Endothelial cell of umbilical vein (primary cell): Measurements from ENCODE around the gene AKAP1. TPM values are rescaled to one million over a fixed set of nuclear protein-coding genes. Genes with fewer than 3 reads are reported as not detected.

Source experiments
- BruUV-seq: library from RNA; stranded (reverse); fragments of 400-500 nt; replicated peaks from 2 replicates; lab custom pipeline; 2021; lab: Mats Ljungman, UMichigan
- CTCF ChIA-PET: fragments of 300-600, 350-600 bp; sonication (Branson Sonifier 250); formaldehyde crosslinking; loops from one replicate; lab custom pipeline; 2021; ENCODE audit warnings: antibody characterized with exemption, inconsistent platforms; lab: Charles Lee
- POLR2A ChIA-PET: fragments of 300-600, 350-600 bp; sonication (Branson Sonifier 250); formaldehyde crosslinking; loops from one replicate; lab custom pipeline; 2021; ENCODE audit warnings: antibody characterized with exemption, inconsistent platforms; lab: Charles Lee
- DNase-seq: peaks from one replicate; pipeline ENCODE4 v3.0.0-alpha.2; 2011; ENCODE audit warnings: low read depth, low spot score
- FAIRE-seq: peaks from 2 replicates; lab custom pipeline; 2011; peaks lifted over from hg19 to GRCh38; lab: Jason Lieb, UNC
- H2AFZ ChIP-seq: 2 replicates; pipeline ENCODE4 v1.6.0; 2012; ENCODE audit warnings: low read depth, low read length, control low read depth, inconsistent platforms
- H3K27ac ChIP-seq: 2 replicates; pipeline ENCODE4 v1.5.1; 2011; ENCODE audit warnings: low read depth, mild to moderate bottlenecking, control low read depth, low read length, moderate library complexity; ENCODE audit not compliant: insufficient read depth
- H3K27me3 ChIP-seq, 2 experiments: 2 replicates each; pipeline versions ENCODE4 v1.6.0 to v1.6.1; 2011; ENCODE audit warnings: low read length in 2 of 2, mixed read lengths in 1 of 2; ENCODE audit not compliant: control insufficient read depth in 2 of 2, insufficient read depth in 2 of 2
- H3K36me3 ChIP-seq, 2 experiments: 2 replicates in 1 of 2; 3 replicates in 1 of 2; pipeline ENCODE4 v1.5.1; 2011; ENCODE audit warnings: low read length in 2 of 2, mild to moderate bottlenecking in 1 of 2, moderate library complexity in 1 of 2; ENCODE audit not compliant: control insufficient read depth in 2 of 2, insufficient read depth in 2 of 2; ENCODE audit errors: extremely low read depth in 1 of 2
- H3K4me1 ChIP-seq: 3 replicates; pipeline ENCODE4 v1.5.1; 2011; ENCODE audit warnings: mild to moderate bottlenecking, low read length; ENCODE audit not compliant: control insufficient read depth, insufficient read depth; ENCODE audit errors: extremely low read depth
- H3K4me2 ChIP-seq: 2 replicates; pipeline ENCODE4 v1.6.1; 2011; ENCODE audit warnings: low read length, control low read depth, mixed read lengths; ENCODE audit not compliant: insufficient read depth
- H3K4me3 ChIP-seq, 3 experiments: fragments of 200-600 bp in 1 of 3; sonication (generic), shearing (Covaris generic) in 1 of 3; replicated peaks in 1 of 3; 2 replicates each; pipeline ENCODE4 v1.5.1; 2011 to 2016; ENCODE audit warnings: control low read depth in 3 of 3, low read length in 3 of 3, mild to moderate bottlenecking in 2 of 3, inconsistent platforms in 1 of 3, low read depth in 1 of 3, moderate library complexity in 1 of 3; ENCODE audit not compliant: insufficient read depth in 1 of 3
- H3K79me2 ChIP-seq: 2 replicates; pipeline ENCODE4 v1.6.0; 2012; ENCODE audit warnings: low read length, inconsistent platforms; ENCODE audit not compliant: control insufficient read depth, insufficient read depth
- H3K9ac ChIP-seq: replicated peaks from 2 replicates; pipeline ENCODE3; 2011; ENCODE audit warnings: low read length, control low read depth; ENCODE audit not compliant: insufficient read depth; ENCODE audit errors: extremely low read depth
- H3K9me1 ChIP-seq: replicated peaks from 3 replicates; pipeline ENCODE4 v1.6.0; 2011; ENCODE audit warnings: mild to moderate bottlenecking, low read length; ENCODE audit not compliant: control insufficient read depth, insufficient read depth; ENCODE audit errors: extremely low read depth
- H3K9me3 ChIP-seq: replicated peaks from 2 replicates; pipeline ENCODE4 v1.5.1; 2012; ENCODE audit warnings: low read length, inconsistent platforms; ENCODE audit not compliant: control insufficient read depth, insufficient read depth
- H4K20me1 ChIP-seq: replicated peaks from 2 replicates; pipeline ENCODE3; 2011; ENCODE audit warnings: mild to moderate bottlenecking, low read length; ENCODE audit not compliant: control insufficient read depth, insufficient read depth; ENCODE audit errors: extremely low read depth
- CTCF ChIP-seq, 2 donors: IDR thresholded peaks; 1 replicate in 1 of 2; 2 replicates in 1 of 2; pipeline ENCODE4 v1.5.1; 2011; ENCODE audit warnings: low read length in 2 of 2, mild to moderate bottlenecking in 2 of 2, moderate library complexity in 2 of 2, control low read depth in 1 of 2, inconsistent platforms in 1 of 2, low read depth in 1 of 2; ENCODE audit not compliant: insufficient read depth in 1 of 2; ENCODE audit errors: extremely low read depth in 1 of 2
- EZH2 ChIP-seq: IDR thresholded peaks from 2 replicates; pipeline ENCODE4 v1.6.1; 2012; ENCODE audit warnings: borderline replicate concordance, low read depth, mild to moderate bottlenecking, moderate library complexity, low read length, inconsistent platforms; ENCODE audit not compliant: severe bottlenecking
- FOS ChIP-seq: IDR thresholded peaks from 2 replicates; pipeline ENCODE4 v1.6.1; 2011; ENCODE audit warnings: mild to moderate bottlenecking, low read length, moderate library complexity, borderline replicate concordance; ENCODE audit not compliant: insufficient read depth
- GATA2 ChIP-seq: IDR thresholded peaks from 2 replicates; pipeline ENCODE4 v1.7.0; 2011; ENCODE audit warnings: low read depth, mild to moderate bottlenecking, moderate library complexity, mixed read lengths, low read length; ENCODE audit not compliant: insufficient read length, insufficient read depth
- JUN ChIP-seq: IDR thresholded peaks from 2 replicates; pipeline ENCODE4 v1.6.1; 2011; ENCODE audit warnings: borderline replicate concordance, low read depth; ENCODE audit not compliant: insufficient read length, insufficient read depth
- MAX ChIP-seq: IDR thresholded peaks from 2 replicates; pipeline ENCODE4 v1.6.1; 2011; ENCODE audit not compliant: insufficient read depth, insufficient read length
- MYC ChIP-seq: IDR thresholded peaks from one replicate; pipeline ENCODE4 v1.6.1; 2011; ENCODE audit warnings: mild to moderate bottlenecking, low read depth, low read length
- POLR2A ChIP-seq: IDR thresholded peaks from 2 replicates; pipeline ENCODE4 v1.6.1; 2012; ENCODE audit warnings: low read depth, mild to moderate bottlenecking, control low read depth, low read length
- POLR2AphosphoS5 ChIP-seq: IDR thresholded peaks from 2 replicates; pipeline ENCODE4 v1.6.1; 2012; ENCODE audit warnings: low read depth, mild to moderate bottlenecking, control low read depth, low read length, moderate library complexity; ENCODE audit not compliant: insufficient read depth
- dilution Hi-C: fragments of 300-500 bp; cut with MboI; formaldehyde crosslinking; loops from one replicate; pipeline ENCODE4 v1.15.0; 2019; ENCODE audit warnings: low sequenced_read_pairs; ENCODE audit not compliant: extremely low pct_ligation_motif_present
- intact Hi-C: fragments of 100-400 bp; cut with micrococcal nuclease; formaldehyde crosslinking; loops from one replicate; pipeline ENCODE4 v1.10.0; 2022
- polyA plus RNA-seq, 4 experiments: library from polyadenylated mRNA; depleted of rRNA in 3 of 4; stranded (reverse) in 3 of 4; unstranded in 1 of 4; fragments of >200 nt; gene quantifications; 2 replicates each; pipeline versions ENCODE4 v1.2.1 to v1.2.3, GENCODE V29; 2011 to 2012; ENCODE audit warnings: missing spikeins in 1 of 4
- total RNA-seq: library from RNA; stranded (reverse); gene quantifications from 2 replicates; pipeline ENCODE4 v1.2.3, GENCODE V29; 2021

The AKAP1 gene
- total and polyA plus RNA-seq, 2 donors (not counting 3 experiments of a cell fraction or from before 2014, with no cell fraction given): 20.9 to 27.7 TPM

DNA sequence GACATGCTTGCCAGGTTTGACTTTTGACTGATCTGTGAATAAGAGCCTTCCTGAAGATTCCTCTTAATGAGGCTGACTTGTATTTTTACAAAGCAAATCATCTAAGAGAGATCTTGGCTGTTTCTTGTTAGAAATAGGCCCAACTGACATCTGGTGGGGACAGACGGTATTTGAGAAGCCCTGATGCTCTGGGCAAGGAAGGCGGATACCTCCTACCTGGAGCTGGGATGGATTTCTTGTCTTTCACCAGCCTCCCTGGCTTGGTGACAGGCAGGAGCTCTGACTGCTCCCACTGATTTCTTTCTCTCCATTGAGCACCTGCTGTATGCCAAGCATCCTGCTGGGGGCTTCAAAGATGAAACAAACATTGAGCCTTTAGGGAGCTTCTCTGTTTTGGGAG lies 40.4 kb downstream of the AKAP1 start:
- dilution Hi-C loops: no loop called here
- H4K20me1 ChIP-seq: no peaks in the 10 kb centered on the region
- no peak overlapping the region for H3K27ac ChIP-seq
- intact Hi-C loops: no loop called here
- no peak for FAIRE-seq
- no peak overlapping the region for H2AFZ ChIP-seq
- H3K4me2 ChIP-seq: no peak overlapping the region
- no peaks in the 10 kb centered on the region for H3K79me2 ChIP-seq
- DNase-seq: no peak
- H3K36me3 ChIP-seq: no peaks in the 10 kb centered on the region
- no peaks in the 10 kb centered on the region for H3K9me1 ChIP-seq
- ChIA-PET CTCF (interaction anchor here (0.9 to 4.7 kb wide), 4 partner anchors 546 to 708 kb away, joined by 3 to 36 read pairs (median 4); no protein-coding TSS in a partner anchor), POLR2A (no interaction called here)
- no peak overlapping the region for H3K4me3 ChIP-seq
- H3K9ac ChIP-seq: no peak overlapping the region
- H3K27me3 ChIP-seq: no peaks in the 10 kb centered on the region
- BruUV-seq: no TSS peak
- TF ChIP-seq POLR2A (no peak), GATA2 (no peak), EZH2 (no peak), MAX (no peak), FOS (no peak), CTCF (IDR thresholded peaks at IDR 0.05; ENCODE audit: extremely low read depth in 1 of 2, insufficient read depth in 1 of 2, low read depth in 1 of 2, low read length in 2 of 2) (no peak), JUN (no peak), POLR2AphosphoS5 (no peak), MYC (no peak)
- no peaks in the 10 kb centered on the region for H3K4me1 ChIP-seq
- no peaks in the 10 kb centered on the region for H3K9me3 ChIP-seq
